ENCODE data around the gene ANKRD13C.

GRCh38 chr1:70210820-70211219 lies 143.7 kb downstream of the ANKRD13C start:
- TF ChIP-seq CTCF (IDR thresholded peaks at IDR 0.05 in 4 of 5, conservative IDR thresholded peaks at IDR 0.05 in 1 of 5) (no peak), POLR2A (IDR thresholded peaks at IDR 0.05) (no peak)

Data from gastrocnemius medialis (tissue), 4 donors.